Measurements from ENCODE around the gene SYVN1. TPM values are rescaled to one million over a fixed set of nuclear protein-coding genes. Genes with fewer than 3 reads are reported as not detected.
A peak's percentile ranks its signal among the peaks of the same experiment; 100 is the strongest.

SYVN1 gene
- total RNA-seq, 1 experiment from 2014 or later: 68.5 TPM

- CTCF ChIA-PET: interaction anchor here (0.5 to 3.4 kb wide), 8 partner anchors 13 to 805 kb away, joined by 3 to 27 read pairs (median 4); partner anchors contain the start of genes CAPN1, FAU and MRPL49
- no peaks in the 10 kb centered on the region for H3K9me3 Mint-ChIP-seq (ENCODE audit: low read depth, unreplicated experiment)
- H3K36me3 Mint-ChIP-seq (ENCODE audit: insufficient read depth, unreplicated experiment): peaks cover 56% of the 10 kb centered on the region
- no peak for TF ChIP-seq CTCF (IDR thresholded peaks at IDR 0.05; ENCODE audit: unreplicated experiment)
- H3K4me3 Mint-ChIP-seq (ENCODE audit: low read depth, unreplicated experiment): peak overlapping the region; percentile 99
- no peaks in the 10 kb centered on the region for H3K27me3 Mint-ChIP-seq (ENCODE audit: unreplicated experiment)
- BruUV-seq (replicated peaks): TSS peak; percentile 84
- intact Hi-C loops (cut with micrococcal nuclease; ENCODE audit: unreplicated experiment): loop anchor here (2.0 to 5.0 kb wide), 2 partner anchors 16 to 47 kb away; partner anchors contain the start of gene CAPN1
- peak; percentile 92 for DNase-seq
- peaks cover 28% of the 10 kb centered on the region for H3K4me1 Mint-ChIP-seq (ENCODE audit: low read depth, unreplicated experiment)
- peak overlapping the region; percentile 100 for H3K27ac Mint-ChIP-seq (ENCODE audit: unreplicated experiment)
These were observed 773 bp upstream of the SYVN1 start for GRCh38 chr11:65134952-65135632.

- intact Hi-C loops (cut with micrococcal nuclease; ENCODE audit: unreplicated experiment): loop anchor here (2.0 kb wide), 1 partner anchor 17 kb away; no protein-coding TSS in a partner anchor
- peaks cover 67% of the 10 kb centered on the region for H3K36me3 Mint-ChIP-seq (ENCODE audit: insufficient read depth, unreplicated experiment)
- CTCF ChIA-PET: interaction anchor here (2.4 to 3.4 kb wide), 2 partner anchors 12 to 48 kb away, joined by 14 to 27 read pairs; partner anchors contain the start of genes CAPN1, FAU and MRPL49
These were observed 595 bp downstream of the SYVN1 start for GRCh38 chr11:65133724-65134123.

GRCh38 chr11:65132988-65133700 lies 1.2 kb downstream of the SYVN1 start:
- H3K27ac Mint-ChIP-seq (ENCODE audit: unreplicated experiment): peak overlapping the region; percentile 100
- H3K4me3 Mint-ChIP-seq (ENCODE audit: low read depth, unreplicated experiment): peak overlapping the region; percentile 99
- CTCF ChIA-PET: interaction anchor here (3.4 kb wide), 1 partner anchor 49 kb away, joined by 27 read pairs; the partner anchor contains the start of gene CAPN1
- BruUV-seq (replicated peaks): no TSS peak
- intact Hi-C loops (cut with micrococcal nuclease; ENCODE audit: unreplicated experiment): no loop called here
- no peak for TF ChIP-seq CTCF (IDR thresholded peaks at IDR 0.05; ENCODE audit: unreplicated experiment)
- peak; percentile 85 for DNase-seq
- no peaks in the 10 kb centered on the region for H3K27me3 Mint-ChIP-seq (ENCODE audit: unreplicated experiment)
- peaks cover 73% of the 10 kb centered on the region for H3K36me3 Mint-ChIP-seq (ENCODE audit: insufficient read depth, unreplicated experiment)
- H3K9me3 Mint-ChIP-seq (ENCODE audit: low read depth, unreplicated experiment): no peaks in the 10 kb centered on the region
- peaks cover 28% of the 10 kb centered on the region for H3K4me1 Mint-ChIP-seq (ENCODE audit: low read depth, unreplicated experiment)

More at GRCh38 chr11:65133724-65134123, 595 bp downstream of the SYVN1 start:
- peak overlapping the region; percentile 100 for H3K27ac Mint-ChIP-seq (ENCODE audit: unreplicated experiment)
- TF ChIP-seq CTCF (IDR thresholded peaks at IDR 0.05; ENCODE audit: unreplicated experiment): no peak
- H3K4me1 Mint-ChIP-seq (ENCODE audit: low read depth, unreplicated experiment): peaks cover 28% of the 10 kb centered on the region
- DNase-seq: no peak
- BruUV-seq (replicated peaks): TSS peak; percentile 56
- H3K4me3 Mint-ChIP-seq (ENCODE audit: low read depth, unreplicated experiment): peak overlapping the region; percentile 99
- no peaks in the 10 kb centered on the region for H3K27me3 Mint-ChIP-seq (ENCODE audit: unreplicated experiment)
- no peaks in the 10 kb centered on the region for H3K9me3 Mint-ChIP-seq (ENCODE audit: low read depth, unreplicated experiment)

GRCh38 chr11:65132238-65132987 lies 1.9 kb downstream of the SYVN1 start:
- Mint-ChIP-seq H3K36me3 (ENCODE audit: insufficient read depth, unreplicated experiment) (peaks cover 80% of the 10 kb centered on the region), H3K27ac (ENCODE audit: unreplicated experiment) (no peak overlapping the region), H3K27me3 (ENCODE audit: unreplicated experiment) (no peaks in the 10 kb centered on the region), H3K4me1 (ENCODE audit: low read depth, unreplicated experiment) (peaks cover 28% of the 10 kb centered on the region), H3K4me3 (ENCODE audit: low read depth, unreplicated experiment) (peak overlapping the region; percentile 99), H3K9me3 (ENCODE audit: low read depth, unreplicated experiment) (no peaks in the 10 kb centered on the region)
- intact Hi-C loops (cut with micrococcal nuclease; ENCODE audit: unreplicated experiment): no loop called here
- no peak for TF ChIP-seq CTCF (IDR thresholded peaks at IDR 0.05; ENCODE audit: unreplicated experiment)
- CTCF ChIA-PET: interaction anchor here (3.4 kb wide), 1 partner anchor 49 kb away, joined by 27 read pairs; the partner anchor contains the start of gene CAPN1
- no peak for DNase-seq
- BruUV-seq (replicated peaks): no TSS peak

Measured in Calu3 (cell line).